B cell (primary cell): Measurements from ENCODE around the gene LIFR. TPM values are rescaled to one million over a fixed set of nuclear protein-coding genes. Genes with fewer than 3 reads are reported as not detected.

Experiments
- ATAC-seq: fragments of 200-7000 bp; cut with Tn5 transposase; one replicate; pipeline ENCODE4 v1.10.0; 2021; ENCODE audit warnings: low read depth, mild to moderate bottlenecking, moderate number of reproducible peaks, moderate library complexity
- CTCF ChIA-PET: fragments of 350-600 bp; sonication (Branson Sonifier 250); formaldehyde crosslinking; loops from one replicate; lab custom pipeline; 2021; ENCODE audit warnings: antibody characterized with exemption, inconsistent platforms; lab: Charles Lee
- POLR2A ChIA-PET: fragments of 350-600 bp; sonication (Branson Sonifier 250); formaldehyde crosslinking; loops from one replicate; lab custom pipeline; 2021; ENCODE audit warnings: antibody characterized with exemption; lab: Charles Lee
- DNase-seq: peaks from one replicate; pipeline ENCODE4 v3.0.0; 2013
- H2AFZ ChIP-seq: 2 replicates; pipeline ENCODE4 v1.6.1; 2012; ENCODE audit warnings: mild to moderate bottlenecking, low read depth, low read length; ENCODE audit not compliant: insufficient read depth, poor library complexity, severe bottlenecking
- H3K27ac ChIP-seq, 2 donors: 1 replicate in 1 of 2; 2 replicates in 1 of 2; pipeline ENCODE4 v1.5.1; 2012 to 2013; ENCODE audit warnings: low read length in 2 of 2, mild to moderate bottlenecking in 2 of 2, moderate library complexity in 1 of 2
- H3K27me3 ChIP-seq, 4 experiments: fragments of 200-600 bp in 1 of 4; sonication (generic) in 1 of 4; replicated peaks in 1 of 4; 1 replicate in 2 of 4; 2 replicates in 2 of 4; pipeline versions ENCODE4 v1.6.1 to v1.7.0; 2013 to 2016; ENCODE audit warnings: low read length in 3 of 4, mild to moderate bottlenecking in 2 of 4, mixed read lengths in 1 of 4, moderate library complexity in 1 of 4; ENCODE audit not compliant: insufficient read depth in 4 of 4, control insufficient read depth in 3 of 4; ENCODE audit errors: control extremely low read depth in 1 of 4
- H3K36me3 ChIP-seq, 2 experiments: replicated peaks in 1 of 2; 1 replicate in 1 of 2; 2 replicates in 1 of 2; pipeline versions ENCODE4 v1.6.1 to v1.7.1; 2013; ENCODE audit warnings: low read length in 1 of 2; ENCODE audit not compliant: insufficient read depth in 2 of 2, control insufficient read depth in 1 of 2; ENCODE audit errors: control extremely low read depth in 1 of 2, extremely low read depth in 1 of 2
- H3K4me1 ChIP-seq, 2 donors: fragments of 200-600 bp in 1 of 2; sonication (generic) in 1 of 2; 1 replicate in 1 of 2; 2 replicates in 1 of 2; pipeline versions ENCODE4 v1.5.1 to v1.6.1; 2013 to 2017; ENCODE audit warnings: low read length in 2 of 2; ENCODE audit not compliant: control insufficient read depth in 2 of 2, insufficient read depth in 2 of 2
- H3K4me2 ChIP-seq: replicated peaks from 2 replicates; pipeline ENCODE3; 2012; ENCODE audit warnings: mild to moderate bottlenecking, low read depth, low read length; ENCODE audit not compliant: poor library complexity, severe bottlenecking
- H3K4me3 ChIP-seq, 5 experiments: fragments of 200-600 bp in 1 of 5; sonication (generic) in 1 of 5; 1 replicate in 3 of 5; 2 replicates in 2 of 5; pipeline versions ENCODE4 v1.5.1 to v1.7.0; 2011 to 2016; ENCODE audit warnings: low read length in 4 of 5, mild to moderate bottlenecking in 4 of 5, low read depth in 2 of 5, control low read depth in 1 of 5, moderate library complexity in 1 of 5; ENCODE audit not compliant: insufficient read depth in 1 of 5; ENCODE audit errors: control extremely low read depth in 1 of 5, extremely low read depth in 1 of 5
- H3K79me2 ChIP-seq: fragments of 200-600 bp; sonication (generic); one replicate; pipeline ENCODE4 v1.6.0; 2016; ENCODE audit warnings: low read length; ENCODE audit not compliant: control insufficient read depth, insufficient read depth
- H3K9ac ChIP-seq: fragments of 200-600 bp; sonication (generic); 2 replicates; pipeline ENCODE4 v1.6.1; 2017; ENCODE audit warnings: mild to moderate bottlenecking, low read length, moderate library complexity
- H3K9me3 ChIP-seq, 3 donors: one replicate each; pipeline versions ENCODE4 v1.6.1 to v1.7.1; 2013; ENCODE audit warnings: low read length in 2 of 3; ENCODE audit not compliant: control insufficient read depth in 2 of 3, insufficient read depth in 1 of 3; ENCODE audit errors: control extremely low read depth in 1 of 3
- H4K20me1 ChIP-seq: 2 replicates; pipeline ENCODE4 v1.6.0; 2012; ENCODE audit warnings: mild to moderate bottlenecking, low read length; ENCODE audit not compliant: insufficient read depth, control insufficient read depth, poor library complexity, severe bottlenecking
- H3K27ac Mint-ChIP-seq: one replicate; pipeline ENCODE4 v1.8.0; 2021; ENCODE audit warnings: mixed read lengths
- H3K27me3 Mint-ChIP-seq: one replicate; pipeline ENCODE4 v1.8.0; 2021; ENCODE audit warnings: mixed read lengths
- H3K4me1 Mint-ChIP-seq: one replicate; pipeline ENCODE4 v1.8.0; 2021; ENCODE audit warnings: mixed read lengths
- H3K4me3 Mint-ChIP-seq: one replicate; pipeline ENCODE4 v1.8.0; 2021; ENCODE audit warnings: mixed read lengths
- H3K9me3 Mint-ChIP-seq: one replicate; pipeline ENCODE4 v1.8.0; 2022; ENCODE audit warnings: mixed read lengths; ENCODE audit not compliant: insufficient read depth
- CTCF ChIP-seq: fragments of 200-600 bp; IDR thresholded peaks from one replicate; pipeline ENCODE4 v1.8.0; 2022; ENCODE audit warnings: antibody characterized with exemption, mild to moderate bottlenecking
- EZH2 ChIP-seq: IDR thresholded peaks from 2 replicates; pipeline ENCODE4 v1.6.1; 2012; ENCODE audit warnings: borderline replicate concordance, low read depth, mild to moderate bottlenecking, moderate library complexity, low read length; ENCODE audit not compliant: insufficient read depth, poor library complexity, severe bottlenecking
- WGBS: methylation state at CpG from one replicate; pipeline ENCODE4 v1.1.5; 2013; ENCODE audit warnings: missing lambda C conversion rate; ENCODE audit not compliant: insufficient coverage; 5-methylcytosine and 5-hydroxymethylcytosine counted together
- intact Hi-C: fragments of 100-400 bp; cut with micrococcal nuclease; formaldehyde crosslinking; loops from one replicate; pipeline ENCODE4 v1.10.0; 2022
- polyA plus RNA-seq: library from polyadenylated mRNA; depleted of rRNA; stranded (reverse); fragments of >200 nt; gene quantifications from 2 replicates; pipeline ENCODE4 v1.2.3, GENCODE V29; 2012
- total RNA-seq, 2 donors: library from RNA; stranded (reverse); fragments of 120-200 nt in 1 of 2; gene quantifications; 1 replicate in 1 of 2; 2 replicates in 1 of 2; pipeline versions ENCODE4 v1.2.3 to v1.2.4, GENCODE V29; 2013 to 2022

Gene LIFR
- total and polyA plus RNA-seq, 2 donors (not counting 1 experiment from before 2014, with no cell fraction given): not detected

- ATAC-seq (no peak), DNase-seq (no peak)
- intact Hi-C loops: no loop called here
- WGBS: 39% methylated on average over 4 of the region's 8 CpGs
- H3K27ac Mint-ChIP-seq: peak overlapping the region; percentile 10
- Histone ChIP-seq H3K79me2 (no peaks in the 10 kb centered on the region), H3K27me3 (peaks cover 0 to 34% (median 14%) of the 10 kb centered on the region in 4 experiments), H3K4me3 (no peak overlapping the region), H3K4me2 (no peak overlapping the region), H3K27ac (no peak overlapping the region), H3K4me1 (no peaks in the 10 kb centered on the region), H3K9me3 (peaks cover 0 to 25% (median 0%) of the 10 kb centered on the region in 3 donors), H4K20me1 (no peaks in the 10 kb centered on the region), H3K9ac (no peak overlapping the region), H2AFZ (no peak overlapping the region), H3K36me3 (no peaks in the 10 kb centered on the region)
- H3K4me3 Mint-ChIP-seq: no peak overlapping the region
- peaks cover 65% of the 10 kb centered on the region for H3K27me3 Mint-ChIP-seq
- H3K4me1 Mint-ChIP-seq: no peaks in the 10 kb centered on the region
- H3K9me3 Mint-ChIP-seq: no peaks in the 10 kb centered on the region
- POLR2A ChIA-PET: no interaction called here
- TF ChIP-seq CTCF (no peak), EZH2 (no peak)
- CTCF ChIA-PET: no interaction called here
Observed at GRCh38 chr5:38473008-38473407, 83.4 kb downstream of the LIFR start.

GRCh38 chr5:38472541-38472940 is 83.9 kb downstream of the LIFR start:
- TF ChIP-seq CTCF (no peak), EZH2 (no peak)
- no peaks in the 10 kb centered on the region for H3K9me3 Mint-ChIP-seq

More at GRCh38 chr5:38472541-38472940, 83.9 kb downstream of the LIFR start:
- Histone ChIP-seq H3K36me3 (no peaks in the 10 kb centered on the region), H3K27ac (no peak overlapping the region), H3K9ac (no peak overlapping the region), H3K4me2 (no peak overlapping the region), H3K9me3 (peaks cover 0 to 30% (median 0%) of the 10 kb centered on the region in 3 donors), H3K4me3 (no peak overlapping the region), H2AFZ (no peak overlapping the region), H3K27me3 (peaks cover 0 to 38% (median 16%) of the 10 kb centered on the region in 4 experiments), H3K79me2 (no peaks in the 10 kb centered on the region), H3K4me1 (no peaks in the 10 kb centered on the region), H4K20me1 (no peaks in the 10 kb centered on the region)
- 92% methylated on average over 7 of the region's 7 CpGs for WGBS
- DNase-seq (no peak), ATAC-seq (no peak)
- Mint-ChIP-seq H3K27ac (no peak overlapping the region), H3K4me1 (no peaks in the 10 kb centered on the region), H3K4me3 (no peak overlapping the region), H3K27me3 (peaks cover 70% of the 10 kb centered on the region)
- ChIA-PET CTCF (no interaction called here), POLR2A (no interaction called here)
- intact Hi-C loops: no loop called here
